Uterine smooth muscle cell (primary cell): Measurements from ENCODE around the gene MXD3. TPM values are rescaled to one million over a fixed set of nuclear protein-coding genes. Genes with fewer than 3 reads are reported as not detected.

Source experiments
- total RNA-seq: library from RNA; depleted of rRNA; stranded (reverse); fragments of >200 nt; gene quantifications from 2 replicates; pipeline ENCODE4 v1.2.3, GENCODE V29; 2014

MXD3 gene, protein sequence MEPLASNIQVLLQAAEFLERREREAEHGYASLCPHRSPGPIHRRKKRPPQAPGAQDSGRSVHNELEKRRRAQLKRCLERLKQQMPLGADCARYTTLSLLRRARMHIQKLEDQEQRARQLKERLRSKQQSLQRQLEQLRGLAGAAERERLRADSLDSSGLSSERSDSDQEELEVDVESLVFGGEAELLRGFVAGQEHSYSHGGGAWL
- total RNA-seq: 9.7 and 32.6 TPM in 2 replicates

DNA sequence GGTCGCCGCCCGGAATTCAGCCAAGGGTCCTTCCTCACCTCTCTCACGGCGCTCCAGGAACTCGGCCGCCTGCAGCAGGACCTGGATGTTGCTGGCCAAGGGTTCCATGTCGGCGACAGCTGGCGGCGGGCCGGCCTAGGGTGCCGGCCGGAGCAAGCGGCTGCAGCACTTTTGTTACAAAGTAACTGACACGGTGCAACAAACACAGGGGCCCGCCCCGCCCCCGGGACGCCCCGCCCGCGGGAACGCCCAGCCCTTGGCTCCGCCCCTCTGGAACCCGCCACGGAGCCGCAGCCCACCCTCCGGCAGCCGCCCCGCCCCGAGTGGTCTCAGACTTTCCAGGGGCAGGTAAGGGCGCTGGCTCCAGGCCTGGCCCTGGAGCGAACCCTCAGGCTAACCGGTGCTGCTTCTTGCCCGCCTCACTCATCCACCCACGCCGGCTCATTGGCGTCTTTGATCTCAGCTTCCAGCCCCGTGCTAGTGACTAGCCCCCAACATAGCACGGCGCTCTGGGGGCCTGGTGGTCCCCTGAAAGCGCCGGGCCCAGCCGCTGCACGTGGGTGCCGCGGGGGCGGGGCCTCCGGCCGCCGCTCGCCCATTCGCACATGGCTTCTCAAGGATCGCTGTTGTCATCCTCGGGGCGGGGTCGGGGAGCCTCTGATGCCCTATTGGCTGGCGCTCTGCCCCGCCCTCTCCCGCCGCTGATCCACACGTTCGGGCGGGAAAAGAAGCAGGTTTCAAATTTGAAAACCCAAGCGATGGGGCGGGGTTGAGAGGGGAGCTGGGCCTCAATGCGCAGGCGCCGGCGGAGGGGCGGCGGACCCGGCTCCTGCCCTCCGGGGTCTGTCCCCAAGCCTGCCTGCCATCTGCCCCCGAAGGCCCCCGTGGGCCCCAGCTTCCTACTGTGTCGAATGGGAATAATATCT, at the start of gene MXD3:
Gene MXD3, minus strand, starts transcription at position 176 of the 926 bp plus-strand sequence. Its CDS starts 68 bp downstream, at position 108.

DNA sequence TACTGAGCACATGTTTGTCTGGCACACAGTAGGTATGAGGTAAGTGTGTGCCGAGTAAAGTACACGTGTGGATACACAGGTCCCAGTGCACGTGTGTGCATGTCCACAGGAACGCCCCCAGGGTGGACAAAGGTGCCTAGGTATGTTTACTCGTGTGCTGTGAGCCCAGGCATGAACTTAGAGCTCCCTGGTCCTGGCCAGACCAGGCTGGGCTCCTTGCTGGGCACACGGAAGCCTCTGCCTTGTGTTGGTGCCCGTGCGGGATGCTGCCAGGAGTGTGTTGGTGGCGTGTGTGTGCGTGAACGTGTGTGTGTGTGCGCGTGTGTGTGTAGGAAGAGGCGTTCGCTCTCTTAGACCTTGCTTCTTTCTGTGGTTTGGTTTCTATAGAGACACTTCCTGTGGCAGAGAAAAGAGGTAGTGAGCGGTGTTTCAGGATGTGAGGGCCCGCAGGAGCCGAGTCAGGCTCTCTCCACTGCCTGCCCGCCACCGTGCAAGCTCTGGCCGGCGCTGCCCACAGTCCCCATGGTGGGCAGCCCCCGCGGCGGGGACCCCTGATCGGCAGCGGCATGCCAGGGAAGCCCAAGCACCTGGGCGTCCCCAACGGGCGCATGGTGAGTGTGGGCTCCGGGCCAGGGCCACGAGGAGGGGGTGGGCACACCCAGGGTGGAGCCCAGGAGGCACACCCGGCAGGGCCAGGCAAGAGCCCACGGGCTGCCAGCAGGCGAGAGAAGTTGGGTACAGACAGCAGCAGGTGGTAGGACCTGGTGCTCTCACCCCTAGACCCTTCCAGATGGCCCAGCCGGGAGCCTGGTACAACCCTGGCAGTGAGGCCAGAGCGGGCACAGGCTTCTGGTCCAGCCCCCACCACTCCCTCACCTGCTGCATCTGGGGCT, 46.0 kb upstream of the MXD3 start, which contains the start of gene RGS14:
Gene RGS14, plus strand, starts transcription at position 466 of the 893 bp plus-strand sequence. Its CDS starts 101 bp downstream, at position 567.

DNA sequence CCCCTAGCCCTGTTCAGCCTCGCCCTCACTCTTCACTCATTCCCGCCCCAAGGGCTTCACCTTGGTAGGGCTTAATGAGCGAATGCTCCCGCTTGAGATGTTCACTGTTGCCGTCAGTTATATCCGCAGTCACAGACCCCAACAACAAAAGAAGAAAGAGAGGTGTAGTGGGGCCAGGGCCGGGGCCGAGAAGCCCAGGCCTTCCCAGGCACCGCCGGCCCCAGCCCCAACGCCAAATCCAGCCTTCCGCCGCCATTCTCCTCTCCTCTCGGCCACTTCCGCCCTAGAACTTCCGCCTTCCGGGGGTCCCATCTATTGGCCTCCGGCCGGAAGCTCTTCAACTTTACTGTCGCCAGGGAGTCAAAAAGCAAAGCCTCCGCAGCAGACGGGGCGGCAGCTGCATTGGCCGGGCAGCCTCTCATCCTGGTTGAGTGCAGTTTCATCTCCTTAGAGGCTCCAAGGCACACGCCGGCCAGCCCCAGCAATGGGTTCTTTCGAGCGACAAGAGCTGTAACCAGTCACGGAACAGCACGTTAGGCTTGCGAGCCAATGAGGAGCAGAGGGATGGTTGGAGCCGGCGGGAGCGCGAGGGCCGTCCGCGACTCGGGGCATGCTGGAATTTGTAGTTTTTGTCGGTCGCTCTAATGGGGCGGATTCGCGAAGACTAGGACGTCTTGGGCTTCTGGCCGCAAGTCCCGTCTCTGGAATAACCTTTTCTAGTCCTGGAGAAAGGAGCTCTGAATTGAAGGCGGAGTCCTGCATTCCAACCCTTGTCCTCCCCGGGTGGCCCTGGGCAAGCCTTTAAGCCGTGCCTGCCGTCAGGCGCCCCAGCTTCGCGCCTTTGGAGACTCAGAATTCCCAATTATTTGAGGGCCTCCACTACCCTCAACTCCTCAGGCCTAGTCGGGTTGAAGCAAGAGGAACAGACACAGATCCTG, 40.0 kb upstream of the MXD3 start, which contains the start of gene LMAN2:
Gene LMAN2, minus strand, starts transcription at position 277 of the 938 bp plus-strand sequence. Its CDS starts 21 bp downstream, at position 256.

DNA sequence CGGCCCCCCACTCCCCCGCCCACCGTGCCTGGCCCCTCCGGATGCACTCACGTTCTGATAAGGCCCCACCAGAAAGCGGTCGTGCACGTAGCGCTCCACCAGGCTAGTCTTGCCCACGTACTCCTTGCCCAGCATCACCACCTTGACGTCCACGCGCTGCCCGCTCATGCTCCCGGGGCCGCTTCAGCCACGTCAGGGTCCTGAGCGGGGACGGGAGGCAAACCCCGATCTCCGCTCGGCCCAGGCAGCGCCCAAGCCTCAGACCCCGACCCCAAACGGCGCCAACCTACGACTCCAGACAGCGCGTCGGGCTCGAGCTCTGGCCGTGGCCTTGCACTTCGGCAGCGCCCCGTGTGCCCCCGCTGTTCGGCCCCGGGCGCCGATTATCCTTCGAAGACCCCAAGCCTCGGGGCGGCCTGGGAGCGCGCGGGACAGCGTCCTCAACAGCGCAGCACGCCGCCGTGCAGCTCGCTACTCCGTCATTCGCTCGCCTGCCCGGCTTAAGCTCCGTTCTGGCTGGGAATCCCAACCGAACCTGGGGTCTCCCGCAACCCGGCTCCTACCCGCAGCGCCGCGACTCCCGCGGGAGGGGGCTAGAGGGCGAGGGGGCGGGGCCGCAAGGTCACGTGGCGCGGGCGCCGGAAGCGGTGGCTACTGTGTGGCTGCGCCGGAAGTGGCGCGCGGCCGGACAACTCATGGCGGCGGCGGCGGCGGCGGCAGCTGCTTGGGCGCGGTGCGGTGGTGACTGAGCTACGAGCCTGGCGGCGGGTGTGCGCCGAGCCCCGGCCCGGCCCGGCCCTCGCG, 8.4 kb downstream of the MXD3 start, which contains the start of the genes PRELID1 and RAB24:
Gene PRELID1, plus strand, starts transcription at position 679 of the 804 bp plus-strand sequence. CDS start 187 bp downstream, outside the sequence.
Gene RAB24, minus strand, starts transcription at position 599 of the 804 bp plus-strand sequence. Its CDS starts 431 bp downstream, at position 168.

Other genes with a start within 250 kb of the MXD3 start
- 0.62 and 0.66 TPM in 2 replicates for gene FGFR4, start 225.0 kb downstream of the MXD3 start, total RNA-seq
- gene NSD1, start 178.1 kb downstream of the MXD3 start, total RNA-seq: 43.8 and 47.0 TPM in 2 replicates
- gene RAB24, start 8.2 kb downstream of the MXD3 start, total RNA-seq: 21.4 and 36.1 TPM in 2 replicates
- 93.1 and 168 TPM in 2 replicates for gene PRELID1, start 8.1 kb downstream of the MXD3 start, total RNA-seq
- 332 and 487 TPM in 2 replicates for gene LMAN2, start 39.8 kb upstream of the MXD3 start, total RNA-seq
- gene RGS14, start 46.0 kb upstream of the MXD3 start, total RNA-seq: 4.3 and 7.4 TPM in 2 replicates
- not detected in 2 replicates for gene SLC34A1, start 72.5 kb upstream of the MXD3 start, total RNA-seq
- not detected in 2 replicates for gene PFN3, start 88.8 kb upstream of the MXD3 start, total RNA-seq
- gene F12, start 97.7 kb upstream of the MXD3 start, total RNA-seq: 0.22 and 0.50 TPM in 2 replicates
- gene GRK6, start 114.8 kb upstream of the MXD3 start, total RNA-seq: 24.0 and 42.4 TPM in 2 replicates
- 3.7 and 4.9 TPM in 2 replicates for gene PRR7, start 134.9 kb upstream of the MXD3 start, total RNA-seq
- gene DBN1, start 161.7 kb upstream of the MXD3 start, total RNA-seq: 153 and 171 TPM in 2 replicates
- 109 and 136 TPM in 2 replicates for gene PDLIM7, start 185.7 kb upstream of the MXD3 start, total RNA-seq
- 0.62 and 1.3 TPM in 2 replicates for gene DOK3, start 197.9 kb upstream of the MXD3 start, total RNA-seq
- 89.5 and 108 TPM in 2 replicates for gene DDX41, start 205.1 kb upstream of the MXD3 start, total RNA-seq
- 21.6 and 26.5 TPM in 2 replicates for gene FAM193B, start 242.7 kb upstream of the MXD3 start, total RNA-seq